GM10248 (cell line): Measurements from ENCODE around the gene HDAC9.

Experiments
- CTCF ChIA-PET: fragments of 300-600 bp; sonication (Branson Sonifier 250); formaldehyde crosslinking; extraction: SDS; loops from one replicate; lab custom pipeline; 2021; ENCODE audit warnings: antibody characterized with exemption; lab: Yijun Ruan, JAX
- POLR2A ChIA-PET: fragments of 350-650 bp; sonication (Branson Sonifier 250); formaldehyde crosslinking; extraction: SDS; loops from one replicate; lab custom pipeline; 2020; ENCODE audit warnings: antibody characterized with exemption; lab: Yijun Ruan, JAX
- DNase-seq: peaks from one replicate; pipeline ENCODE4 v3.0.0; 2012; ENCODE audit errors: extremely low spot score
- TF ChIP-seq, protein P1 (sequence below): IDR thresholded peaks from 2 replicates; pipeline ENCODE4 v1.5.1; 2012; ENCODE audit warnings: mild to moderate bottlenecking, low read depth; ENCODE audit errors: extremely low read depth, missing control alignments, control extremely low read depth

The HDAC9 gene

DNA sequence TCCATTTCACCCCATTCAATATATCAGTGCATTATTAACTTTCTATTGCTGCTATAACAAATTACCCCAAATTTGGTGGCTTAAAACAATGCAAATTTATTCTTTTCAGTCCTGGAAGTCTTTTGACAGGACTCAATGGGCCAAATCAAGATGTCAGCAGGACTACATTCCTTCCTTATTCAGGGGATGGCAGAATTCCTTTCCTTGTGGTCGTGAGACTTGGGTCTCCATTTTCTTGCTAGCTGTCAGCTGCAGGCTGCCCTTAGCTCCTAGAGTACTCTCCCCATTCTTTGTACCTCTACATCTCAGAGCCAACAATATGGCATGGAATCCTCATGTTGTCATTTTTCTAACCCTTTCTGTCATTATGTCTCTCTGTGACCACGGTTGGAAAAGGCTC, 310.6 kb downstream of the HDAC9 start:
- TF ChIP-seq, protein P1, sequence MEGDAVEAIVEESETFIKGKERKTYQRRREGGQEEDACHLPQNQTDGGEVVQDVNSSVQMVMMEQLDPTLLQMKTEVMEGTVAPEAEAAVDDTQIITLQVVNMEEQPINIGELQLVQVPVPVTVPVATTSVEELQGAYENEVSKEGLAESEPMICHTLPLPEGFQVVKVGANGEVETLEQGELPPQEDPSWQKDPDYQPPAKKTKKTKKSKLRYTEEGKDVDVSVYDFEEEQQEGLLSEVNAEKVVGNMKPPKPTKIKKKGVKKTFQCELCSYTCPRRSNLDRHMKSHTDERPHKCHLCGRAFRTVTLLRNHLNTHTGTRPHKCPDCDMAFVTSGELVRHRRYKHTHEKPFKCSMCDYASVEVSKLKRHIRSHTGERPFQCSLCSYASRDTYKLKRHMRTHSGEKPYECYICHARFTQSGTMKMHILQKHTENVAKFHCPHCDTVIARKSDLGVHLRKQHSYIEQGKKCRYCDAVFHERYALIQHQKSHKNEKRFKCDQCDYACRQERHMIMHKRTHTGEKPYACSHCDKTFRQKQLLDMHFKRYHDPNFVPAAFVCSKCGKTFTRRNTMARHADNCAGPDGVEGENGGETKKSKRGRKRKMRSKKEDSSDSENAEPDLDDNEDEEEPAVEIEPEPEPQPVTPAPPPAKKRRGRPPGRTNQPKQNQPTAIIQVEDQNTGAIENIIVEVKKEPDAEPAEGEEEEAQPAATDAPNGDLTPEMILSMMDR: no peak
- DNase-seq: no peak
- CTCF ChIA-PET: interaction anchor here (1.1 to 2.2 kb wide), 3 partner anchors 10 to 40 kb away, joined by 3 to 8 read pairs (median 3); no protein-coding TSS in a partner anchor
- POLR2A ChIA-PET: no interaction called here

DNA sequence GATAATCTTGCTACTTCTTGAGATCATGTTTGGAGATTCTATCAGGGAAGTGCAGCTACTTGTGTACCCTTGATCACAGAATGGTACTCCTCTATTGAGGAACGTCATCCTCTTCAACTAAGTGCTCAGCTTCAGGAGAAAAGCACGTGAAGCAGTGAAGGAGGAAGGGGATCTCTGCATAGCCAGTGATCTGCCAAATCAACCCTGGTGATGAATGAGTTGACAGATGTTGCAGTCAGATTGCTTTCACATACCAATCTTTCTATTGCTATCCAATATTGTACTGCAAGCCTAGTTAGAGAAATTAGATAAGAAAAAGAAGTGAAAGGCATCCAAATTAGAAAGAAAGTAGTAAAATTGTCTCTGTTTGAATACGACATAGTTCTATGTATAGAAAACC, 312.5 kb downstream of the HDAC9 start:
- CTCF ChIA-PET: no interaction called here
- POLR2A ChIA-PET: no interaction called here
- no peak for DNase-seq
- TF ChIP-seq, protein P1: no peak

DNA sequence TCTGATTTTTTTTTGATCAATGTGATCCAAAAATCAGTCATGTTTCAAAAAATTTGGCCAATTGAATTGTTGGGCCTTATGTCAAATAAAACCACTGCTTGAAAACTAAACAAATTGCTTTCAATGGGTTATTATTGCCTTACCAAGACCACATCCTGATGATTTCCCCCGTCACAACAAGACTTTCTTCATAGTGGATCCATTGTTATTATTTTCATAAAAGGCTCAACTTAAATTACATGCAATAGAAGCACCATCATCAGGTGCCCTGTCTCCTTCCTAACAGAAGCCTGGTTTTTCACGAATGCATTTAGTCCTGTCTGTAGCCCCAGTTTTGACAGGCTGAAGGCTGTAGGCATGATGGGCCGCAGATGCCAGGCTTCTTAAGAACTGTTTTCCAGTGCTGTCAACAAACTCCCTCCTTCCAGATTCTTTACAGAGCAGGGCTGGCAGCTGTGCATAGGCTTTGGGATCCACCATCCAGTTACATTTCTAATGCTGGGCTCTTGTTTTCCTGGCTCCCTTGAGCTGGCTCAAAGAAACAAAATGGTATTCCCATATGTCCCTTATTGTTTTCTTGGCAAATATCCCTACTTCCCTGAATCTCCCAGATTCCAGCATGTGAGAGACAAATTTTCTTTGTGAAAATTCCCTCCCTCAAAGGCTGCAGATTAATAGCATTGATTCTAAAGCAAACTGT, 319.9 kb downstream of the HDAC9 start:
- POLR2A ChIA-PET: no interaction called here
- TF ChIP-seq, protein P1: no peak
- CTCF ChIA-PET: interaction anchor here (0.7 to 1.6 kb wide), 3 partner anchors 10 to 25 kb away, joined by 3 to 8 read pairs (median 5); no protein-coding TSS in a partner anchor
- no peak for DNase-seq

DNA sequence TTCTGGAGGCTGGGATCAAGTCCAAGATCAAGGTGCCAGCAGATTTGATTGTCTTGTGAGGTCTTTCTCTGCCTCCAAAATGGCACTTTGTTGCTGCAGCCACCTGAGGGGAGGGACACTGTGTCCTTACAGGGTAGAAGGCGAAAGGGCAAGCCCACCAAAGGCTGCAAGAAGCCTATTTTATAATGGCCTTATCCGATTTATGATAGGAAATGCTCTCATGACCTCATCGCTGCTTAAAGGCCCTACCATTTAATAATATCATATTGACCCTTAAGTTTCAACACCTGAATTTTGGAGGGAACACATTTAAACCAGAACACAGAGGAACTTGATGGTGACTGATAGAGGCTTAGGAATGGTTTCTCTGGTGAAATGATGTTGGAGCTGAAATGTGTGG, 325.4 kb downstream of the HDAC9 start:
- TF ChIP-seq, protein P1: no peak
- POLR2A ChIA-PET: no interaction called here
- CTCF ChIA-PET: no interaction called here
- no peak for DNase-seq

DNA sequence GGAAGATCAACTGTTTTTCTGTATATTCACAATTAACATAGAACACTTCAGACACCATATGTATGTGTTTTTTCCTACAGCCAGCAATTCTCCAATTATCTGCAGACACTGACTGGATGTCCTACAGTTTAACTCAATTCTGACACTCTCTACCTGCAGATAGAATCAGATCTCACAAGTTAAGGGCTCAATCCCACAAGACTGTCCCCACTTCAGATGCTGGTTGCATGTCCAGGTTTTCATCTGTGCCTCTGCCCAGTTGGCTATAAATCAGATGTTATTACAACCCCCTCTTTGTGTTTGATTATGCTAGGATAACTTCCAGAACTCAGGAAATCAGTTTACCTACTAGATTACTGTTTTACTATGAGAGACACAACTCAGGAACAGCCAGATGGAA, 326.0 kb downstream of the HDAC9 start:
- ChIA-PET POLR2A (no interaction called here), CTCF (no interaction called here)
- TF ChIP-seq, protein P1: no peak
- DNase-seq: no peak

DNA sequence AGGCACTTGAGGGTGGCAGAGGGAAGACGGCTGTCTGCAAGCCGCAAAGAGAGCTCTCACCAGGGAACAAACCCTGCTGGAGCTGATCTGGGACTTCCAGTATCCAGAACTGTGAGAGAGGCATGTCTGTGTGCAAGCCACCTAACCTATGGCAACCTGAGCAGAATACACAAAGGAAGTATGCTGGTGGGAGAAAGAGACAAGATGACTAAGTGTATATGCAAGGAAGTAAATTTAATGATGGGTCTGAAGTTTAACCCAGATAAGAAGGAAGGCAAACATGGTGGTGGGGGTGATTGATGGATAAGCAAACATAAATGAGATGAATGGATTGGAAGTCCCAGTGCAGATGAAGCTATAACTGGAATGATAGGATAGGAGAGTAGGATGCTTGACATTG, 328.6 kb downstream of the HDAC9 start:
- no peak for DNase-seq
- POLR2A ChIA-PET: no interaction called here
- CTCF ChIA-PET: interaction anchor here (1.1 kb wide), 2 partner anchors 33 to 53 kb away, joined by 3 read pairs; no protein-coding TSS in a partner anchor
- TF ChIP-seq, protein P1: no peak
